Amygdala (tissue), 56 donors: ENCODE measurements around the gene TBC1D3I.
"Not testable (repeated sequence)": the region's sequence is repeated elsewhere in the genome, so short reads cannot be mapped to it uniquely, and the experiment has no call there.

ENCODE experiments used
- DNase-seq, 56 donors: peaks; one replicate each; lab custom pipeline; 2025; lab: John Stamatoyannopoulos, UW

The TBC1D3I gene

DNA sequence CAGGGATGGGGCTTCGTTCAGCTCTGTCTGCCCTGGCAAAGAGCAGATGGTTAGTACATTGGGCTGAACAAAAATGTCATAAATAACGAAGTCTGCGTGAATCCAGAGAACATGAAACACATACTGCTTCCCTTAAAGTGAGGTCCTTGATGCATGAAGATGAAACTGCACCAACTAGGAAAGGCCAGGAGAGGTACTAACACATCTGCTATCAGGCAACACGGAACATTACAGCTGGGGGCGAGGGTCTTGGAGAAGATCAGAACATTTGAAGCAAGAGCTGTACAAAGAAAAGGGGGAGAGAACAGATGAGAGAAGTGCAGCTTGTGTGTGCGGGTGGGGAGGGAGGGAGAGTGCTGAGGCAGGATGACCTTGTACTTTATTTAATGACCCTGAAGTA lies 57.0 kb downstream of the TBC1D3I start:
- not testable (repeated sequence) for DNase-seq

DNA sequence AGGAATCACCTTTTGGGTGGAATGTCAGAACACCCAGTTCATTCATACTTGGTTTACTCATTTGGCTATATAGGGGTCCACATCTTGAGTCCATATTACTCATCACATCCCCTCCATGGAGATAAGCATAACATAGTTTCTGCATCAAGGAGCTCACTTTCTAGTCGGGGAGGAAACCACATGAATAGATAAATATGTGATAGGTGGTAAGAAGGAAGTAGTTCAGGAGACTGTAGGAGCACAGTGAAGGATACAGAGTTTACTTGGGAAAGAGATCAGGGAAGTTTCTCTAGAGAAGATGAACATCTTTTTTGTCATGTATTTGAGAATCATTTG lies 57.9 kb downstream of the TBC1D3I start:
- not testable (repeated sequence) for DNase-seq

DNA sequence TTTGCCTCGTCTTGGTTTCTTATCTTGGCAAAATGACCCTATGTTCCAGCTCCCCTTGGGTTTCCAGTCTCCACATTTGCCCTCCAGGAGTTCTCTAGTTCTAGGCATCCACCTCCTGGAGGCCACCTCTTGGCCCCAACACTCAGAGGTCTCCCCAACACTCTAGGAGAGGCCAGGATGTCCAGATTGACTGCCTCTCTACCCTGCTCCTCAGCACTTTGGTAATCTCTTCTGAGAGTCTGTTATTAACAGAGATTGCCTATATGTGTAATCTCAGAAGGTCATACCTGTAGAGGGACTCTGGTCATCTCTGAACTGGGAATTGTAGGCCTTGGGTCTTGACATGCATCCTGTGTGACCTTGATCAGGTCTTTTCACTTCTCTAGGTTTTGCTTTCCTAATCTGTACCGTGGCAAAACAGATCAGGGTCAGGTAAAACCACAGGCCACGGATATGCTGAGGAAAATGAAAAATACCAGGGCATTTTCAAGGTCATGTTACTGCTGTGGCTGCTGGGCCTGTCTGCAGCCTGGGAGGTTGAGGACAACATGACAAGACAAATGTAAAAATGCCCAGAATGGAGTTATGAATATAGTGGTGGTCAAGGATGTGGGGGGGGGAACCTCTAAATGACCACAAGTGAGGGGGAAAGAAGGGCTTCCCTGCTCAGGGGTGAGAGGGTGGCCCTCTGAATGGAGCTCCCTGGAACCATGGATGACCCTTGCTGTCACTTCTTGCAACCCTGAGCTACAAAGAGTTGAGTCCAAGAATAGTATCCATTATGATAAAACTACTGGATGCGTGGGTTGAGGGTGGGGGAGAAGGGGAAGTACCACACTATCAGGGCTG lies 58.5 kb downstream of the TBC1D3I start:
- DNase-seq: no peak

DNA sequence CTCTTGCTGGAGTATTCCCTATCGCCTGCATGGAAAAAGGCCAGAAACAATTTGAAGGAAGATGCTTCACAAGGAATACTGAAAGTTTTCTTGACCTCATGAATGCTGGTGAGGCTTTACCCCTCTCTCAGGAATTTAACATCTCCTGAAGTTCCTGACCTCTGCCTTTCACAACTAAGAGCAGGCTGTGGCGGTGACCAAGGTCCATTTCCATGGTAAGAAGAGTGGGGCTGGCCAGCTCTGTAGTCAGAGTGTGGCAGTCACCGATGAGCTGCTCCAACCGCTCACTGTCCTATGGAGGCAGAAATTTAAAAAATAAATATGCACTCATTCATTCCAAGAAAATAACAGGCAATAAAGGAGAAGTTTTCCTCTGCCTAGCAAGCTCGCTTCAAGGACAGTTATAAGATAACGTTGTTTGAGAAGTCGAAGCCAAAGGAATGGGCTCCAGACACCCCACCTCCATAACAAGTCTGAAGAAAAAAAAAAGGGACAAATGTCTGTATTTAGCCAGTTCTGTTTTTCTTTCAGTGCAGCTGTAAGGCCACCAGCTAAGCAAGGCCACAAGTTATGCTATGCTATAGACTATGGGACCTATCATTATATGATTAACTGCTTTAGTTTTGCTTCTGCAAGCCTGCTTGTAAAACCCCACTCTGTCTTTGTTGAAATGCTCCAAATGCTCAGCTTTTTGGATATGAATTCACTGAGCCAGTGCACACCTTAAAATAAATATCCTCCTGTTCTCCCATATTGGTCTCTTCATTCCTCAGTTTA lies 59.5 kb downstream of the TBC1D3I start:
- DNase-seq: no peak
